ENCODE data around the gene COMMD10.

DNA sequence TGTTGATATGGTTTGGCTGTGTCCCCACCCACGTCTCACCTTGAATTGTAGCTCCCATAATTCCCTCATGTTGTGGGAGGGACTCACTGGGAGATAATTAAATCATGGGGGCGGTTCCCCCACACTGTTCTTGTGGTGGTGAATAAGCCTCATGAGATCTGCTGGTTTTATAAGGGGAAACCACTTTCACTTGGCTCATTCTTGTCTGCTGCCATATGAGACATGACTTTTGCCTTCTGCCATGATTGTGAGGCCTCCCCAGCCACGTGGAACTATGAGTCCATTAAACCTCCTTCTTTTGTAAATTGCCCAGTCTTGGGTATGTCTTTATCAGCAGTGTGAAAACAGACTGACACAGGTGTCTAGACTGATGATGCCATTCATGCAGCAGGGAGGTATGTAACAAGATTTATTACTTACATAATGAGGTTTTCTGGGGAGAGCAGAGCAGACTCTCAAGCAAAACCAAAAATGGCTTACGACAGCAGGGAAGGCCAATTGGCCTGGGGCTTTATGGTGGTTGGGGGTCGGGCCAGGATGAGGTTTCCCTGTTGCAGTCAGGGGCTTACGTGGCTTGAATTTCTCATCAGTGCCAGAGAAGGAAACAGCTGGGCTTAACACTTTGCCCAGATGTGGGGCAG, 9.5 kb upstream of the COMMD10 start:
- TF ChIP-seq, protein P1, sequence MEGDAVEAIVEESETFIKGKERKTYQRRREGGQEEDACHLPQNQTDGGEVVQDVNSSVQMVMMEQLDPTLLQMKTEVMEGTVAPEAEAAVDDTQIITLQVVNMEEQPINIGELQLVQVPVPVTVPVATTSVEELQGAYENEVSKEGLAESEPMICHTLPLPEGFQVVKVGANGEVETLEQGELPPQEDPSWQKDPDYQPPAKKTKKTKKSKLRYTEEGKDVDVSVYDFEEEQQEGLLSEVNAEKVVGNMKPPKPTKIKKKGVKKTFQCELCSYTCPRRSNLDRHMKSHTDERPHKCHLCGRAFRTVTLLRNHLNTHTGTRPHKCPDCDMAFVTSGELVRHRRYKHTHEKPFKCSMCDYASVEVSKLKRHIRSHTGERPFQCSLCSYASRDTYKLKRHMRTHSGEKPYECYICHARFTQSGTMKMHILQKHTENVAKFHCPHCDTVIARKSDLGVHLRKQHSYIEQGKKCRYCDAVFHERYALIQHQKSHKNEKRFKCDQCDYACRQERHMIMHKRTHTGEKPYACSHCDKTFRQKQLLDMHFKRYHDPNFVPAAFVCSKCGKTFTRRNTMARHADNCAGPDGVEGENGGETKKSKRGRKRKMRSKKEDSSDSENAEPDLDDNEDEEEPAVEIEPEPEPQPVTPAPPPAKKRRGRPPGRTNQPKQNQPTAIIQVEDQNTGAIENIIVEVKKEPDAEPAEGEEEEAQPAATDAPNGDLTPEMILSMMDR (IDR thresholded peaks at IDR 0.05): no peak
- no peak for TF ChIP-seq EZH2 (IDR thresholded peaks at IDR 0.05; ENCODE audit: borderline replicate concordance, insufficient read depth, low read depth, low read length, poor library complexity, severe bottlenecking)
